ENCODE results near the gene KEAP1. TPM values are rescaled to one million over a fixed set of nuclear protein-coding genes. Genes with fewer than 3 reads are reported as not detected.

The KEAP1 gene
- total RNA-seq, 4 donors from 2014 or later, result 44.3 to 75.8 (median 69.9) TPM

GRCh38 chr19:10478476-10478875 is 24.7 kb downstream of the KEAP1 start:
- no peak for DNase-seq (ENCODE audit: low spot score in 2 of 2)
- Histone ChIP-seq H3K9me3 (no peaks in the 10 kb centered on the region), H3K4me1 (peaks cover 16% of the 10 kb centered on the region), H3K27ac (no peak overlapping the region), H3K27me3 (no peaks in the 10 kb centered on the region), H3K4me3 (peak overlapping the region; percentile 48), H3K36me3 (no peaks in the 10 kb centered on the region)
- TF ChIP-seq EP300 (IDR thresholded peaks at IDR 0.05), result no peak
- no peak for TF ChIP-seq POLR2AphosphoS5 (IDR thresholded peaks at IDR 0.05)
- TF ChIP-seq POLR2A (IDR thresholded peaks at IDR 0.05), result no peak
- TF ChIP-seq, protein P1, sequence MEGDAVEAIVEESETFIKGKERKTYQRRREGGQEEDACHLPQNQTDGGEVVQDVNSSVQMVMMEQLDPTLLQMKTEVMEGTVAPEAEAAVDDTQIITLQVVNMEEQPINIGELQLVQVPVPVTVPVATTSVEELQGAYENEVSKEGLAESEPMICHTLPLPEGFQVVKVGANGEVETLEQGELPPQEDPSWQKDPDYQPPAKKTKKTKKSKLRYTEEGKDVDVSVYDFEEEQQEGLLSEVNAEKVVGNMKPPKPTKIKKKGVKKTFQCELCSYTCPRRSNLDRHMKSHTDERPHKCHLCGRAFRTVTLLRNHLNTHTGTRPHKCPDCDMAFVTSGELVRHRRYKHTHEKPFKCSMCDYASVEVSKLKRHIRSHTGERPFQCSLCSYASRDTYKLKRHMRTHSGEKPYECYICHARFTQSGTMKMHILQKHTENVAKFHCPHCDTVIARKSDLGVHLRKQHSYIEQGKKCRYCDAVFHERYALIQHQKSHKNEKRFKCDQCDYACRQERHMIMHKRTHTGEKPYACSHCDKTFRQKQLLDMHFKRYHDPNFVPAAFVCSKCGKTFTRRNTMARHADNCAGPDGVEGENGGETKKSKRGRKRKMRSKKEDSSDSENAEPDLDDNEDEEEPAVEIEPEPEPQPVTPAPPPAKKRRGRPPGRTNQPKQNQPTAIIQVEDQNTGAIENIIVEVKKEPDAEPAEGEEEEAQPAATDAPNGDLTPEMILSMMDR (IDR thresholded peaks at IDR 0.05), result no peak
- WGBS, result 25% methylated on average over 5 of the region's 5 CpGs

DNA sequence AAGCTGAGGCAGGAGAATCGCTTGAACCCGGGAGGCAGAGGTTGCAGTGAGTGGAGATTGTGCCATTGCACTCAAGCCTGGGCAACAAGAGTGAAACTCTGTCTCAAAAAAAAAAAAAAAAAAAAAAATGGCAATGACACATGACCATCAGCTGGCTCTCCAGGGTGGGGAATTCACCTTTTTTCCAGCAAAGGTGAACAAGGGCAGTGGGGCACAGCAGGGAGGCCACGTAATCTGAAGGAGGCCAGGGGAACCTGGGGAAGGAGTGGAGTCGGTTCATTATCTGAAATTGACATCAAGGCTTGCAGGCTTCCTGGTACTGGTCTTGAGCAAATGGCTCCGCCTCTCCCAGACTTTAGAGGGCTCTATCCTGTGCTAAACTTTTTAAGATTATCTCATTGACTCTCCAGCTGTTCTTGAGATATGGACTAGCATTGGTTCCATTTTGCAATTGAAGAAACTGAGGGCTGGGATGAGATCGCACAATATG is 28.1 kb downstream of the KEAP1 start:
- Histone ChIP-seq H3K27ac (no peak overlapping the region), H3K4me3 (no peak overlapping the region), H3K4me1 (peaks cover 16% of the 10 kb centered on the region), H3K36me3 (no peaks in the 10 kb centered on the region), H3K27me3 (no peaks in the 10 kb centered on the region), H3K9me3 (no peaks in the 10 kb centered on the region)
- 54% methylated on average over 6 of the region's 6 CpGs for WGBS
- DNase-seq (ENCODE audit: low spot score in 2 of 2), result no peak
- TF ChIP-seq, protein P1 (IDR thresholded peaks at IDR 0.05), result no peak

DNA sequence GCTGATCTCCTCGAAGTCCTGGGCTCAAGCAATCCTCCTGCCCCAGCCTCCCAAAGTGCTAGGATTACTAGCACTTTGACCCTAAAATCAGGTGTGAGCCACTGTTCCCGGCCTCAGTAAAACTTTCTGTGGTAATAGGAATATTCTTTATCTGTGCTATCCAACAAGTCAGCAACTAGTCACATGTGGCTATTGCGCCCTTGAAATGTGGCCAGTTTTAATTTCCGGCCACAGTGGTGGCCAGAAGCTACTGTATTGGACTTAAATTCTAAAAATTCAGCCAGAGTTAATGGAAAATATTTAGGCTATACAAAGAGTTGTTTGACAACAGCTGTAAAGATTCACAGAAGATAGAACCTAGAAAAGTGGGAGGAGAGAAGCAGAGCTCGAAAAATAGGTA is 30.0 kb downstream of the KEAP1 start:
- Histone ChIP-seq H3K27ac (no peak overlapping the region), H3K4me1 (no peaks in the 10 kb centered on the region), H3K36me3 (no peaks in the 10 kb centered on the region), H3K4me3 (no peak overlapping the region), H3K9me3 (no peaks in the 10 kb centered on the region), H3K27me3 (no peaks in the 10 kb centered on the region)
- no peak for DNase-seq (ENCODE audit: low spot score in 2 of 2)
- TF ChIP-seq POLR2A (IDR thresholded peaks at IDR 0.05) (no peak), POLR2AphosphoS5 (IDR thresholded peaks at IDR 0.05) (no peak), EP300 (IDR thresholded peaks at IDR 0.05) (no peak)
- TF ChIP-seq, protein P1 (IDR thresholded peaks at IDR 0.05), result no peak
- WGBS, result 74% methylated on average over 5 of the region's 5 CpGs

DNA sequence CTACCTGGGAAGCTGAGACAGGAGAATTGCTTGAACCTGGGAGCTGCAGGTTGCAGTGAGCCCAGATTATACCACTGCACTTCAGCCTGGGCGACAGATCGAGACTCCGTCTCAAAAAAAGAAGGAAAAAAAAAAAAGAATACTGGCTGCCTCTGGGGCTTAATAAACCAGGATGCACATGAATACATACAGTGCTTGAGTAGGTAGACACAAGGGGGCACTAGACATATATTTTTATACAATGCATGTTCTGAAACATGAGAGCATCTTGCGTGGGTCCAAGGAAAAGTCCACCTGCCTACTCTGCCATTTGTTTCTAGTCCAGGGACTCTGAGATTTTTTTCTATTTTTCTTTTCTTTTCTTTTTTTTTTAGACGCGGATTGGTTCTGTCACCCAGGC is 31.2 kb downstream of the KEAP1 start:
- H3K27ac ChIP-seq, result no peak overlapping the region
- H3K4me3 ChIP-seq, result no peak overlapping the region
- no peaks in the 10 kb centered on the region for H3K9me3 ChIP-seq
- H3K4me1 ChIP-seq, result no peaks in the 10 kb centered on the region
- H3K36me3 ChIP-seq, result peaks cover 6% of the 10 kb centered on the region
- WGBS, result 14% methylated on average over 6 of the region's 6 CpGs
- no peaks in the 10 kb centered on the region for H3K27me3 ChIP-seq
- no peak for DNase-seq (ENCODE audit: low spot score in 2 of 2)
- no peak for TF ChIP-seq EP300 (IDR thresholded peaks at IDR 0.05)
- TF ChIP-seq POLR2A (IDR thresholded peaks at IDR 0.05), result no peak
- no peak for TF ChIP-seq POLR2AphosphoS5 (IDR thresholded peaks at IDR 0.05)
- TF ChIP-seq, protein P1 (IDR thresholded peaks at IDR 0.05), result no peak

- H3K4me3 ChIP-seq, result no peak overlapping the region
- H3K4me1 ChIP-seq, result no peaks in the 10 kb centered on the region
- peaks cover 23% of the 10 kb centered on the region for H3K36me3 ChIP-seq
- no peaks in the 10 kb centered on the region for H3K9me3 ChIP-seq
- H3K27me3 ChIP-seq, result no peaks in the 10 kb centered on the region
- no peak for DNase-seq (ENCODE audit: low spot score in 2 of 2)
- TF ChIP-seq, protein P1 (IDR thresholded peaks at IDR 0.05), result no peak
- TF ChIP-seq POLR2AphosphoS5 (IDR thresholded peaks at IDR 0.05) (no peak), POLR2A (IDR thresholded peaks at IDR 0.05) (no peak), EP300 (IDR thresholded peaks at IDR 0.05) (no peak)
- WGBS, result 82% methylated on average over 12 of the region's 12 CpGs
- H3K27ac ChIP-seq, result no peak overlapping the region
Observed at GRCh38 chr19:10468133-10468532, 35.0 kb downstream of the KEAP1 start.

Measured in suprapubic skin (tissue), 4 donors.